Measurements from ENCODE around the gene ARL5B. TPM values are rescaled to one million over a fixed set of nuclear protein-coding genes. Genes with fewer than 3 reads are reported as not detected.

ARL5B gene
- total RNA-seq, 2 experiments from 2014 or later: 12.4 to 13.3 TPM

GRCh38 chr10:18615618-18616017 lies 43.6 kb upstream of the ARL5B start:
- peaks cover 70% of the 10 kb centered on the region for H3K36me3 Mint-ChIP-seq (ENCODE audit: low read depth)
- Histone ChIP-seq H3K4me1 (ENCODE audit: insufficient read depth, low read length) (no peaks in the 10 kb centered on the region), H3K27ac (ENCODE audit: low read depth in 1 of 2, low read length in 2 of 2) (no peak overlapping the region), H3K4me3 (ENCODE audit: low read length) (no peak overlapping the region), H3K27me3 (ENCODE audit: control insufficient read depth in 1 of 2, insufficient read depth in 2 of 2, low read length in 2 of 2) (no peaks in the 10 kb centered on the region), H3K36me3 (ENCODE audit: insufficient read depth, low read length) (peaks cover 16% of the 10 kb centered on the region), H3K9me3 (ENCODE audit: control insufficient read depth in 1 of 2, insufficient read depth in 1 of 2, low read length in 2 of 2) (no peaks in the 10 kb centered on the region)
- no peak for TF ChIP-seq CTCF (IDR thresholded peaks at IDR 0.05)
- no peak for DNase-seq
- H3K4me1 Mint-ChIP-seq (ENCODE audit: low read depth): no peaks in the 10 kb centered on the region
- ChIA-PET POLR2A (no interaction called here), CTCF (interaction anchor here (1.1 kb wide), 1 partner anchor 50 kb away, joined by 3 read pairs; no protein-coding TSS in a partner anchor)
- no peaks in the 10 kb centered on the region for H3K9me3 Mint-ChIP-seq
- intact Hi-C loops (cut with DNase I, micrococcal nuclease): no loop called here
- H3K27me3 Mint-ChIP-seq: no peaks in the 10 kb centered on the region
- H3K27ac Mint-ChIP-seq: no peak overlapping the region
- ATAC-seq (ENCODE audit: poor library complexity): no peak
- no peak overlapping the region for H3K4me3 Mint-ChIP-seq

GRCh38 chr10:18616337-18616736 lies 42.9 kb upstream of the ARL5B start:
- POLR2A ChIA-PET: no interaction called here
- Histone ChIP-seq H3K36me3 (ENCODE audit: insufficient read depth, low read length) (peaks cover 16% of the 10 kb centered on the region), H3K4me3 (ENCODE audit: low read length) (no peak overlapping the region), H3K9me3 (ENCODE audit: control insufficient read depth in 1 of 2, insufficient read depth in 1 of 2, low read length in 2 of 2) (no peaks in the 10 kb centered on the region), H3K27me3 (ENCODE audit: control insufficient read depth in 1 of 2, insufficient read depth in 2 of 2, low read length in 2 of 2) (no peaks in the 10 kb centered on the region), H3K4me1 (ENCODE audit: insufficient read depth, low read length) (no peaks in the 10 kb centered on the region), H3K27ac (ENCODE audit: low read depth in 1 of 2, low read length in 2 of 2) (no peak overlapping the region)
- DNase-seq: no peak
- H3K4me1 Mint-ChIP-seq (ENCODE audit: low read depth): no peaks in the 10 kb centered on the region
- H3K9me3 Mint-ChIP-seq: no peaks in the 10 kb centered on the region
- intact Hi-C loops (cut with DNase I, micrococcal nuclease): no loop called here
- TF ChIP-seq CTCF (IDR thresholded peaks at IDR 0.05): no peak
- H3K4me3 Mint-ChIP-seq: no peak overlapping the region
- H3K27ac Mint-ChIP-seq: no peak overlapping the region
- CTCF ChIA-PET: no interaction called here
- peaks cover 73% of the 10 kb centered on the region for H3K36me3 Mint-ChIP-seq (ENCODE audit: low read depth)
- no peaks in the 10 kb centered on the region for H3K27me3 Mint-ChIP-seq
- no peak for ATAC-seq (ENCODE audit: poor library complexity)

- Mint-ChIP-seq H3K27ac (no peak overlapping the region), H3K36me3 (ENCODE audit: low read depth) (peaks cover 63% of the 10 kb centered on the region)
- H3K4me3 ChIP-seq (ENCODE audit: low read length): no peak overlapping the region
Observed at GRCh38 chr10:18619016-18619415, 40.2 kb upstream of the ARL5B start.

More at GRCh38 chr10:18619016-18619415, 40.2 kb upstream of the ARL5B start:
- TF ChIP-seq CTCF (IDR thresholded peaks at IDR 0.05): no peak
- no peaks in the 10 kb centered on the region for H3K9me3 Mint-ChIP-seq
- CTCF ChIA-PET: no interaction called here
- intact Hi-C loops (cut with DNase I, micrococcal nuclease): no loop called here
- no peaks in the 10 kb centered on the region for H3K4me1 Mint-ChIP-seq (ENCODE audit: low read depth)
- Histone ChIP-seq H3K4me1 (ENCODE audit: insufficient read depth, low read length) (no peaks in the 10 kb centered on the region), H3K27ac (ENCODE audit: low read depth in 1 of 2, low read length in 2 of 2) (no peak overlapping the region), H3K9me3 (ENCODE audit: control insufficient read depth in 1 of 2, insufficient read depth in 1 of 2, low read length in 2 of 2) (no peaks in the 10 kb centered on the region), H3K36me3 (ENCODE audit: insufficient read depth, low read length) (peaks cover 23% of the 10 kb centered on the region), H3K27me3 (ENCODE audit: control insufficient read depth in 1 of 2, insufficient read depth in 2 of 2, low read length in 2 of 2) (no peaks in the 10 kb centered on the region)
- no peak overlapping the region for H3K4me3 Mint-ChIP-seq
- ATAC-seq (ENCODE audit: poor library complexity): no peak
- no peak for DNase-seq
- POLR2A ChIA-PET: no interaction called here
- no peaks in the 10 kb centered on the region for H3K27me3 Mint-ChIP-seq
